HL-60 (cell line): ENCODE measurements around the gene SH3PXD2A.

ENCODE experiments used
- DNase-seq, 2 experiments: peaks; one replicate each; pipeline ENCODE4 v3.0.0-alpha.2; 2010 to 2020; ENCODE audit warnings: low read depth in 1 of 2, low spot score in 1 of 2
- H3K27ac ChIP-seq: fragments of 250-450 bp; sonication (Bioruptor Pico); replicated peaks from 2 replicates; pipeline ENCODE4 v1.5.1; 2020; ENCODE audit warnings: mild to moderate bottlenecking, moderate library complexity
- H3K27me3 ChIP-seq: fragments of 250-450 bp; sonication (Bioruptor Pico); 2 replicates; pipeline ENCODE4 v1.5.1; 2021; ENCODE audit warnings: mild to moderate bottlenecking, moderate library complexity; ENCODE audit not compliant: insufficient read depth, poor library complexity, severe bottlenecking
- H3K4me3 ChIP-seq: replicated peaks from 2 replicates; pipeline ENCODE4 v1.5.1; 2011; ENCODE audit warnings: mild to moderate bottlenecking, control low read depth, low read length; ENCODE audit not compliant: insufficient read depth
- CTCF ChIP-seq: IDR thresholded peaks from one replicate; pipeline ENCODE4 v1.5.1; 2011; ENCODE audit warnings: low read length, control low read depth, inconsistent platforms; ENCODE audit not compliant: insufficient read depth
- GABPA ChIP-seq: IDR thresholded peaks from 2 replicates; pipeline ENCODE4 v1.6.1; 2012; ENCODE audit warnings: low read depth
- POLR2AphosphoS5 ChIP-seq: IDR thresholded peaks from 2 replicates; pipeline ENCODE4 v1.6.1; 2012; ENCODE audit warnings: low read depth
- REST ChIP-seq: IDR thresholded peaks from 2 replicates; pipeline ENCODE4 v1.6.1; 2012; ENCODE audit warnings: low read depth; ENCODE audit not compliant: insufficient replicate concordance
- SPI1 ChIP-seq: IDR thresholded peaks from 2 replicates; pipeline ENCODE4 v1.6.1; 2012; ENCODE audit warnings: low read depth, mild to moderate bottlenecking, borderline replicate concordance

The SH3PXD2A gene

GRCh38 chr10:103894441-103894864, 39.1 kb upstream of the SH3PXD2A start:
- TF ChIP-seq GABPA (no peak), SPI1 (no peak), REST (no peak), POLR2AphosphoS5 (no peak), CTCF (no peak)
- H3K27me3 ChIP-seq = no peaks in the 10 kb centered on the region
- no peak overlapping the region for H3K27ac ChIP-seq
- no peak for DNase-seq
- no peak overlapping the region for H3K4me3 ChIP-seq

- TF ChIP-seq POLR2AphosphoS5 (no peak), REST (no peak), GABPA (no peak), SPI1 (no peak), CTCF (no peak)
- H3K4me3 ChIP-seq = no peak overlapping the region
- no peak for DNase-seq
- no peak overlapping the region for H3K27ac ChIP-seq
- H3K27me3 ChIP-seq = no peaks in the 10 kb centered on the region
Measured at GRCh38 chr10:103893817-103894216, 38.4 kb upstream of the SH3PXD2A start.

GRCh38 chr10:103892181-103892580, 36.8 kb upstream of the SH3PXD2A start:
- Histone ChIP-seq H3K27me3 (no peaks in the 10 kb centered on the region), H3K4me3 (no peak overlapping the region), H3K27ac (no peak overlapping the region)
- no peak for DNase-seq
- TF ChIP-seq REST (no peak), GABPA (no peak), CTCF (no peak), POLR2AphosphoS5 (no peak)
